IMR-90 (cell line): ENCODE data around the gene CMTR1. TPM values are rescaled to one million over a fixed set of nuclear protein-coding genes. Genes with fewer than 3 reads are reported as not detected.

ENCODE experiments used
- ATAC-seq: fragments of 200-7000 bp; cut with Tn5 transposase; 2 replicates; pipeline ENCODE4 v1.9.1; 2020; ENCODE audit warnings: low read depth, mild to moderate bottlenecking, moderate library complexity
- BruUV-seq: library from RNA; stranded (reverse); fragments of 400-500 nt; replicated peaks from 2 replicates; lab custom pipeline; 2021; lab: Mats Ljungman, UMichigan
- CTCF ChIA-PET: fragments of 300-600 bp; formaldehyde crosslinking; extraction: SDS; loops from one replicate; lab custom pipeline; 2021; ENCODE audit warnings: antibody characterized with exemption; lab: Yijun Ruan, JAX
- POLR2A ChIA-PET: fragments of 300-600 bp; sonication (Branson Sonifier 250); formaldehyde crosslinking; loops from one replicate; lab custom pipeline; 2022; ENCODE audit warnings: antibody characterized with exemption; ENCODE audit not compliant: unreplicated experiment; lab: Charles Lee
- DNase-seq: peaks from one replicate; pipeline ENCODE4 v3.0.0; 2013
- H2AFZ ChIP-seq: replicated peaks from 2 replicates; pipeline ENCODE3; 2013; ENCODE audit warnings: low read length, mild to moderate bottlenecking; ENCODE audit not compliant: poor library complexity
- H2AK5ac ChIP-seq: 2 replicates; pipeline ENCODE4 v1.6.1; 2013; ENCODE audit warnings: low read depth, low read length, inconsistent platforms
- H2AK9ac ChIP-seq: replicated peaks from 2 replicates; pipeline ENCODE3; 2013; ENCODE audit warnings: mild to moderate bottlenecking, low read depth, low read length, moderate library complexity; ENCODE audit not compliant: poor library complexity
- H2BK120ac ChIP-seq: 2 replicates; pipeline ENCODE4 v1.6.1; 2013; ENCODE audit warnings: low read depth, low read length, inconsistent platforms
- H2BK15ac ChIP-seq: 3 replicates; pipeline ENCODE4 v1.6.1; 2013; ENCODE audit warnings: low read depth, low read length, inconsistent platforms
- H2BK20ac ChIP-seq: 2 replicates; pipeline ENCODE4 v1.6.1; 2013; ENCODE audit warnings: low read depth, mild to moderate bottlenecking, inconsistent platforms, low read length, moderate library complexity
- H2BK5ac ChIP-seq: 2 replicates; pipeline ENCODE4 v1.6.1; 2013; ENCODE audit warnings: mild to moderate bottlenecking, low read depth, low read length, inconsistent platforms; ENCODE audit not compliant: poor library complexity, severe bottlenecking
- H3K14ac ChIP-seq: replicated peaks from 2 replicates; pipeline ENCODE4 v1.6.1; 2013; ENCODE audit warnings: low read depth, low read length, inconsistent platforms
- H3K18ac ChIP-seq: 2 replicates; pipeline ENCODE4 v1.6.1; 2013; ENCODE audit warnings: low read depth, low read length, control low read depth
- H3K23ac ChIP-seq: 2 replicates; pipeline ENCODE4 v1.6.1; 2013; ENCODE audit warnings: low read depth, low read length, inconsistent platforms
- H3K27ac ChIP-seq: 2 replicates; pipeline ENCODE4 v1.5.1; 2013; ENCODE audit warnings: mild to moderate bottlenecking, control low read depth, low read length; ENCODE audit not compliant: insufficient read depth
- H3K27me3 ChIP-seq: 2 replicates; pipeline ENCODE4 v1.6.1; 2013; ENCODE audit warnings: low read length; ENCODE audit not compliant: control insufficient read depth, insufficient read depth
- H3K36me3 ChIP-seq: 2 replicates; pipeline ENCODE4 v1.6.1; 2013; ENCODE audit warnings: low read length, mixed read lengths; ENCODE audit not compliant: control insufficient read depth, insufficient read depth
- H3K4ac ChIP-seq: 2 replicates; pipeline ENCODE4 v1.6.1; 2013; ENCODE audit warnings: low read depth, low read length, inconsistent platforms
- H3K4me1 ChIP-seq: 2 replicates; pipeline ENCODE4 v1.6.1; 2013; ENCODE audit warnings: low read length, mixed read lengths; ENCODE audit not compliant: control insufficient read depth, insufficient read depth
- H3K4me2 ChIP-seq: 2 replicates; pipeline ENCODE4 v1.6.1; 2013; ENCODE audit warnings: low read depth, mild to moderate bottlenecking, control low read depth, low read length, moderate library complexity
- H3K4me3 ChIP-seq: 2 replicates; pipeline ENCODE4 v1.5.1; 2013; ENCODE audit warnings: low read depth, mild to moderate bottlenecking, control low read depth, low read length, moderate library complexity; ENCODE audit not compliant: insufficient read depth
- H3K56ac ChIP-seq: 2 replicates; pipeline ENCODE4 v1.6.1; 2013; ENCODE audit warnings: low read length, inconsistent platforms; ENCODE audit not compliant: insufficient read depth; ENCODE audit errors: extremely low read depth
- H3K79me1 ChIP-seq, 2 experiments: 2 replicates each; pipeline ENCODE4 v1.6.1; 2013; ENCODE audit warnings: low read length in 2 of 2, inconsistent platforms in 1 of 2, low read depth in 1 of 2
- H3K9ac ChIP-seq: 2 replicates; pipeline ENCODE4 v1.6.1; 2013; ENCODE audit warnings: low read depth, low read length, control low read depth
- H3K9me1 ChIP-seq: 2 replicates; pipeline ENCODE4 v1.6.1; 2013; ENCODE audit warnings: low read length, inconsistent platforms; ENCODE audit not compliant: insufficient read depth
- H3K9me3 ChIP-seq: 2 replicates; pipeline ENCODE4 v1.6.1; 2013; ENCODE audit warnings: low read length; ENCODE audit not compliant: control insufficient read depth, insufficient read depth
- H4K20me1 ChIP-seq: 2 replicates; pipeline ENCODE4 v1.6.1; 2013; ENCODE audit warnings: low read length, inconsistent platforms; ENCODE audit not compliant: insufficient read depth
- H4K5ac ChIP-seq: 2 replicates; pipeline ENCODE4 v1.6.1; 2013; ENCODE audit warnings: mild to moderate bottlenecking, low read depth, low read length, control low read depth
- H4K8ac ChIP-seq, 2 experiments: 2 replicates each; pipeline ENCODE4 v1.6.1; 2013; ENCODE audit warnings: low read depth in 2 of 2, low read length in 2 of 2, control low read depth in 1 of 2, inconsistent platforms in 1 of 2
- H4K91ac ChIP-seq: 2 replicates; pipeline ENCODE4 v1.6.1; 2013; ENCODE audit warnings: low read depth, low read length, inconsistent platforms; ENCODE audit not compliant: insufficient read depth
- BHLHE40 ChIP-seq: fragments of 150-350 bp; IDR thresholded peaks from 2 replicates; pipeline ENCODE4 v1.6.1; 2016; ENCODE audit warnings: mild to moderate bottlenecking, low read depth, low read length
- CEBPB ChIP-seq: IDR thresholded peaks from 2 replicates; pipeline ENCODE4 v1.6.1; 2012; ENCODE audit warnings: low read depth, low read length, improper control_type of control experiment
- CHD1 ChIP-seq: IDR thresholded peaks from 2 replicates; pipeline ENCODE4 v1.6.1; 2012; ENCODE audit warnings: low read depth, low read length, improper control_type of control experiment
- CTCF ChIP-seq: conservative IDR thresholded peaks from 2 replicates; pipeline ENCODE4 v1.5.1; 2012; ENCODE audit warnings: mild to moderate bottlenecking, low read depth, low read length, improper control_type of control experiment
- FOS ChIP-seq: fragments of 150-350 bp; IDR thresholded peaks from 2 replicates; pipeline ENCODE4 v1.6.1; 2016; ENCODE audit warnings: low read depth, low read length
- MAFK ChIP-seq: IDR thresholded peaks from 2 replicates; pipeline ENCODE4 v1.6.1; 2012; ENCODE audit warnings: low read depth, low read length, improper control_type of control experiment
- MAZ ChIP-seq: IDR thresholded peaks from 2 replicates; pipeline ENCODE4 v1.6.1; 2012; ENCODE audit warnings: low read depth, mild to moderate bottlenecking, low read length, improper control_type of control experiment, moderate library complexity, borderline replicate concordance
- MXI1 ChIP-seq: IDR thresholded peaks from 2 replicates; pipeline ENCODE4 v1.6.1; 2012; ENCODE audit warnings: low read depth, mild to moderate bottlenecking, low read length, moderate library complexity, borderline replicate concordance
- NFE2L2 ChIP-seq: fragments of 150-350 bp; IDR thresholded peaks from 2 replicates; pipeline ENCODE4 v1.6.1; 2016; ENCODE audit warnings: low read depth, mild to moderate bottlenecking, low read length
- POLR2A ChIP-seq: IDR thresholded peaks from 2 replicates; pipeline ENCODE4 v1.6.1; 2012; ENCODE audit warnings: mild to moderate bottlenecking, low read depth, low read length
- RAD21 ChIP-seq: IDR thresholded peaks from 2 replicates; pipeline ENCODE4 v1.6.1; 2012; ENCODE audit warnings: low read length, improper control_type of control experiment
- RCOR1 ChIP-seq: IDR thresholded peaks from 2 replicates; pipeline ENCODE4 v1.6.1; 2012; ENCODE audit warnings: mild to moderate bottlenecking, low read length, improper control_type of control experiment; ENCODE audit not compliant: insufficient replicate concordance
- RFX5 ChIP-seq: IDR thresholded peaks from 2 replicates; pipeline ENCODE4 v1.8.0; 2012; ENCODE audit warnings: low read depth, mild to moderate bottlenecking, low read length, moderate library complexity
- USF2 ChIP-seq: fragments of 150-350 bp; IDR thresholded peaks from 2 replicates; pipeline ENCODE4 v1.6.1; 2017; ENCODE audit warnings: mild to moderate bottlenecking, antibody characterized with exemption, low read length, low read depth
- WGBS, 2 experiments: methylation state at CpG; one replicate each; pipeline versions ENCODE4 v1.1.5 to v1.1.7; 2013; ENCODE audit warnings: missing lambda C conversion rate in 2 of 2; ENCODE audit not compliant: insufficient read length in 1 of 2; ENCODE audit errors: extremely low coverage in 2 of 2; 5-methylcytosine and 5-hydroxymethylcytosine counted together
- dilution Hi-C: fragments of 300-500 bp; cut with HindIII; formaldehyde crosslinking; loops from one replicate; pipeline ENCODE4 v1.14.3; 2018; ENCODE audit warnings: low sequenced_read_pairs; ENCODE audit not compliant: unreplicated experiment
- in situ Hi-C: fragments of 300-500 bp; cut with MboI; formaldehyde crosslinking; loops from 3 replicates; pipeline ENCODE4 v1.14.3; 2019; ENCODE audit warnings: low sequenced_read_pairs, inconsistent platforms, mixed read lengths
- intact Hi-C: fragments of 100-400 bp; cut with micrococcal nuclease; formaldehyde crosslinking; loops from 2 replicates; pipeline ENCODE4 v1.10.0; 2022
- polyA plus RNA-seq, 3 experiments: library from polyadenylated mRNA; depleted of rRNA; stranded (reverse); fragments of >200 nt; gene quantifications; 2 replicates each; pipeline ENCODE4 v1.2.3, GENCODE V29; 2012; ENCODE audit warnings: low replicate concordance in 1 of 3
- total RNA-seq: library from RNA; depleted of rRNA; stranded (reverse); fragments of >200 nt; gene quantifications from 2 replicates; pipeline ENCODE4 v1.2.3, GENCODE V29; 2012

Gene CMTR1
- total and polyA plus RNA-seq, 2 of the 4 experiments (the other 2 are of a cell fraction): 22.6 to 30.1 TPM

GRCh38 chr6:37511910-37512399 is 78.9 kb downstream of the CMTR1 start:
- ATAC-seq (no peak), DNase-seq (no peak)
- Histone ChIP-seq H3K9me3 (no peaks in the 10 kb centered on the region), H3K79me1 (no peaks in the 10 kb centered on the region), H3K4me3 (no peak overlapping the region), H3K27me3 (peaks cover 58% of the 10 kb centered on the region), H4K5ac (no peak overlapping the region), H2AFZ (peak overlapping the region; percentile 61), H3K9ac (no peak overlapping the region), H3K56ac (no peak overlapping the region), H4K8ac (no peak overlapping the region), H2BK5ac (no peak overlapping the region), H3K14ac (no peak overlapping the region), H4K91ac (no peak overlapping the region), H3K4me2 (no peak overlapping the region), H3K36me3 (no peaks in the 10 kb centered on the region), H2BK120ac (no peak overlapping the region), H3K23ac (no peak overlapping the region), H3K4ac (no peak overlapping the region), H2BK15ac (no peak overlapping the region), H3K27ac (no peak overlapping the region), H2AK5ac (no peak overlapping the region), H3K4me1 (peaks cover 3% of the 10 kb centered on the region; the same call in 1 of the 2 replicates), H4K20me1 (no peaks in the 10 kb centered on the region), H2BK20ac (no peak overlapping the region), H3K9me1 (no peaks in the 10 kb centered on the region), H2AK9ac (no peak overlapping the region), H3K18ac (no peak overlapping the region)
- no TSS peak for BruUV-seq
- ChIA-PET POLR2A (no interaction called here), CTCF (no interaction called here)
- intact Hi-C loops: no loop called here
- TF ChIP-seq CTCF (no peak), CHD1 (no peak), CEBPB (no peak), FOS (no peak), RAD21 (no peak), MAZ (no peak), MAFK (no peak), NFE2L2 (no peak), BHLHE40 (no peak), RFX5 (no peak), POLR2A (no peak), RCOR1 (no peak), MXI1 (no peak), USF2 (no peak)
- in situ Hi-C loops: no loop called here
- WGBS, 2 experiments: 20% methylated on average over 9 of the region's 16 CpGs; no CpG with 5 or more reads in 1 of the 2 experiments
- dilution Hi-C loops: no loop called here
